ENCODE data around the gene SULT1C2. TPM values are rescaled to one million over a fixed set of nuclear protein-coding genes. Genes with fewer than 3 reads are reported as not detected.

The SULT1C2 gene
- total RNA-seq, 1 donor from 2014 or later, result not detected

DNA sequence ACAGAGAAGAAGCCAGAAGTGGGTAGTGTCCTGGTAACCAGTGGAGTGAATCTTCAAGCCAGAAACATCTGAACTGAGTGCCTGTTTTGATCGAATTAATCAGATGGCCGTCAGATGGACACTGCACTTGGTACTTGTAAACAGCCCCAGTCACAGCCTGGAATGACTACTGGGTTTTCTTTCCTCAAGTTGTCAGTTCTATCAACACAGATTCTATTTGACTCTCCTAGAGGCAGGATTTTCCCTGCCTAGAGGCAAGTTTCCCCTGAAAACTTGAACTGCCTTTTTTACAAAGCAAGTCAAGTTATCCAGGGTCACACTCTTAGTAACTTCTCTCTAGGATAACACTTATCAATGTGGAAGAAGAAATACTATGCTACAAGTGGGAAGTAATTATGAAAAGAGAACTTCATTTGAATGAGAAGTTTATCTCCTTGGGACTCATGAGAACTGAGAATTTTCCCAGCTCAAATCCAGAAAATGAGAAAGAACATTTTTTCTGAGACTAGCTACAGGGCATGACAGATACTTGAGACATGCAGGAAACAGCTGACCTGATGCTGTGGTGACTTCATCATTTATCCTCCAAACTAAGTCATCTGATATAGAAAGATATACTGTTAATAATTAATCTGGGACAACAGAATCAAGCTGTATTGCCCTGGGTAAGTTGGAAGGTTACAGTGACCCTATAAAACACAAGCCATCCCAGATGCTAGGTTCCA lies 36.0 kb downstream of the SULT1C2 start:
- DNase-seq (ENCODE audit: extremely low spot score in 2 of 2), result no peak
- no peak overlapping the region for H3K4me3 ChIP-seq
- intact Hi-C loops (cut with DNase I), result no loop called here
- no peaks in the 10 kb centered on the region for H3K27me3 ChIP-seq
- H3K4me1 ChIP-seq, result no peaks in the 10 kb centered on the region
- H3K9me3 ChIP-seq, result no peaks in the 10 kb centered on the region
- TF ChIP-seq POLR2A (IDR thresholded peaks at IDR 0.05), result no peak
- TF ChIP-seq, protein P1, sequence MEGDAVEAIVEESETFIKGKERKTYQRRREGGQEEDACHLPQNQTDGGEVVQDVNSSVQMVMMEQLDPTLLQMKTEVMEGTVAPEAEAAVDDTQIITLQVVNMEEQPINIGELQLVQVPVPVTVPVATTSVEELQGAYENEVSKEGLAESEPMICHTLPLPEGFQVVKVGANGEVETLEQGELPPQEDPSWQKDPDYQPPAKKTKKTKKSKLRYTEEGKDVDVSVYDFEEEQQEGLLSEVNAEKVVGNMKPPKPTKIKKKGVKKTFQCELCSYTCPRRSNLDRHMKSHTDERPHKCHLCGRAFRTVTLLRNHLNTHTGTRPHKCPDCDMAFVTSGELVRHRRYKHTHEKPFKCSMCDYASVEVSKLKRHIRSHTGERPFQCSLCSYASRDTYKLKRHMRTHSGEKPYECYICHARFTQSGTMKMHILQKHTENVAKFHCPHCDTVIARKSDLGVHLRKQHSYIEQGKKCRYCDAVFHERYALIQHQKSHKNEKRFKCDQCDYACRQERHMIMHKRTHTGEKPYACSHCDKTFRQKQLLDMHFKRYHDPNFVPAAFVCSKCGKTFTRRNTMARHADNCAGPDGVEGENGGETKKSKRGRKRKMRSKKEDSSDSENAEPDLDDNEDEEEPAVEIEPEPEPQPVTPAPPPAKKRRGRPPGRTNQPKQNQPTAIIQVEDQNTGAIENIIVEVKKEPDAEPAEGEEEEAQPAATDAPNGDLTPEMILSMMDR (IDR thresholded peaks at IDR 0.05), result no peak
- peak overlapping the region; percentile 23 for H3K27ac ChIP-seq
- H3K36me3 ChIP-seq, result no peaks in the 10 kb centered on the region

DNA sequence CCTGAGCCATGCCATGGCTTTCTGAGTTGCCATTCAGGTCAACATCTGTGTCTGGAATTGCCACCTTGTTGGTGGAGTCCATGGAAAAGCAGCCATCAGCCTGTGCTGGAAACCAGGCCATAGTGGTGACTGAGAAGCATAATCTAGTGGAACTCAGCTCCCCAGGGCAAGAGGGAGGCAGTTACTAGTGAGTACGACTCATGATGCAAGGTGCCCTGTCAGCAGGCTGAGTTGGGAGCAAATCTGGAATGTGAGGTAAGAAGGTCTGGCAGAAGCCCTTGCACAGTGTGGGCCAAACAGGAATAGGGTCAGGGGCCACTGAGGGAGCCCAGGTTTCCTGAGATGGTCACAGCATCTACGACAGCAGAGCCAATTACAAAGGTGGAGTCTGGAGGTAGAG lies 37.1 kb downstream of the SULT1C2 start:
- peaks cover 3% of the 10 kb centered on the region for H3K4me1 ChIP-seq
- no peaks in the 10 kb centered on the region for H3K36me3 ChIP-seq
- no peaks in the 10 kb centered on the region for H3K9me3 ChIP-seq
- no peak overlapping the region for H3K4me3 ChIP-seq
- intact Hi-C loops (cut with DNase I), result no loop called here
- no peak for DNase-seq (ENCODE audit: extremely low spot score in 2 of 2)
- H3K27ac ChIP-seq, result no peak overlapping the region
- H3K27me3 ChIP-seq, result no peaks in the 10 kb centered on the region
- no peak for TF ChIP-seq POLR2A (IDR thresholded peaks at IDR 0.05)
- TF ChIP-seq, protein P1 (IDR thresholded peaks at IDR 0.05), result no peak
- no peak for TF ChIP-seq POLR2AphosphoS5 (IDR thresholded peaks at IDR 0.05; ENCODE audit: insufficient read depth in 1 of 2, low read depth in 1 of 2)

DNA sequence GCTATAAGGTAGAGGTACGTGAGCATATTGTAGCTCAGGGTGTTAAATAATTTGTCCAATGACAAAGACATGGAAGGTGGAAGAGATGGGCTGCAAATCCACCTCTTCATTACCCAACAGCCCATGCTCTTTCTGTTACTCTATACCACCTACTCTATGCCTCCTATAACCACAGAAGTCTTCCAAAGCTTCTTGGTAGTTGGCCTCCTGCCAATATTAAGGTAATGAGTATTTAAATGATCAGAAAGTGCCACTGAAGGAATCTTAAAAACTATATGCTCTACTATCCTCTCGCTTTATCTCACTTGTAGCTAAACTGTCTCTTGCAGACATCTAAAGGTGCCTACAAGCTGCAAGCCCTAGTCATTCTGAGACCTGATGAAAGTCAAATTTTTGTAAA lies 41.1 kb downstream of the SULT1C2 start:
- H3K36me3 ChIP-seq, result no peaks in the 10 kb centered on the region
- H3K4me1 ChIP-seq, result peaks cover 6% of the 10 kb centered on the region
- DNase-seq (ENCODE audit: extremely low spot score in 2 of 2), result no peak
- no peak overlapping the region for H3K27ac ChIP-seq
- no peak overlapping the region for H3K4me3 ChIP-seq
- H3K9me3 ChIP-seq, result no peaks in the 10 kb centered on the region
- TF ChIP-seq POLR2A (IDR thresholded peaks at IDR 0.05) (no peak), POLR2AphosphoS5 (IDR thresholded peaks at IDR 0.05; ENCODE audit: insufficient read depth in 1 of 2, low read depth in 1 of 2) (no peak)
- no peaks in the 10 kb centered on the region for H3K27me3 ChIP-seq
- intact Hi-C loops (cut with DNase I), result no loop called here

DNA sequence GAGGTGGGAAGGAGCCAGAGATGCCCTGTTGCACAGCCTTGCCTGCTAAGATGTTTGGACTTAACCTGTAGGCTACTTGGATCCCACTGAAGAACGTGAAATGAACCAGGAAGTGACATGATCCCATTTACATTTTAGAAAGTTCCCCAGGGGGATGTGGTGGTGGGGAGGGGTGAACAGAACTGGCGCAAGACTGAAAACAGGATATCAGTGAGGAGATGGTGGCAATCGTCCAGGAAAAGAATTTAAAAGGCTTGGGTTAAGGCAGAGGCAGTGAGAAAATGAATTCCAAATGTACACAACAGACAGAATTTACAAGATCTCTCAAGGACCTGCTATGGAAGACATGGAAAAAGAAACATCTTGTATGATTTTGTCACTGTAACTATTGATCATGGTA lies 42.3 kb downstream of the SULT1C2 start:
- TF ChIP-seq, protein P1 (IDR thresholded peaks at IDR 0.05), result no peak
- TF ChIP-seq POLR2A (IDR thresholded peaks at IDR 0.05), result no peak
- TF ChIP-seq POLR2AphosphoS5 (IDR thresholded peaks at IDR 0.05; ENCODE audit: insufficient read depth in 1 of 2, low read depth in 1 of 2), result no peak
- Histone ChIP-seq H3K36me3 (no peaks in the 10 kb centered on the region), H3K4me3 (no peak overlapping the region), H3K4me1 (peaks cover 6% of the 10 kb centered on the region), H3K27ac (no peak overlapping the region), H3K9me3 (no peaks in the 10 kb centered on the region), H3K27me3 (no peaks in the 10 kb centered on the region)
- intact Hi-C loops (cut with DNase I), result no loop called here
- DNase-seq (ENCODE audit: extremely low spot score in 2 of 2), result no peak

DNA sequence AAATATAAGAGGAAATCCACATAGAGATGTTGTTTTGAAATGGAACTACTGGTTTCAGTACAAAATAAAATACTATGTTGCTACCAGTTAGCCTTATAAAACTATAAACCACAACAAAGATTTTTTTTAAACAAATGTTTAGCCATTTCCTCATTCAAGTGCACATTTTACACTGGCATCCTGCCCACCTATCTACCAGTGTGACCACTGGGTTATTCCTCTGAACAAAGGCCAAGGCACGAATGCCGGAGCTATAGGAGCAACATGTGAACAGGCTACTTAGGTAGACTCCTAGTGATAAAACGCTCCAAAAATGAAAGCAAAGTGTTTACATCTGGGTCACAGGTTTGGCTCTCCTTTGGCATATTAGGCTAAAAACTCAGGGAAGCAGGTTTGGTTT lies 57.3 kb downstream of the SULT1C2 start:
- H3K4me1 ChIP-seq, result no peaks in the 10 kb centered on the region
- TF ChIP-seq, protein P1 (IDR thresholded peaks at IDR 0.05), result no peak
- TF ChIP-seq POLR2A (IDR thresholded peaks at IDR 0.05), result no peak
- no peak for TF ChIP-seq POLR2AphosphoS5 (IDR thresholded peaks at IDR 0.05; ENCODE audit: insufficient read depth in 1 of 2, low read depth in 1 of 2)
- no peaks in the 10 kb centered on the region for H3K36me3 ChIP-seq
- H3K27ac ChIP-seq, result no peak overlapping the region
- DNase-seq (ENCODE audit: extremely low spot score in 2 of 2), result no peak
- H3K4me3 ChIP-seq, result no peak overlapping the region
- intact Hi-C loops (cut with DNase I), result no loop called here
- H3K27me3 ChIP-seq, result no peaks in the 10 kb centered on the region
- H3K9me3 ChIP-seq, result no peaks in the 10 kb centered on the region
